ENCODE data around the gene ZBTB46. TPM values are rescaled to one million over a fixed set of nuclear protein-coding genes. Genes with fewer than 3 reads are reported as not detected.

Gene ZBTB46
- total and polyA plus RNA-seq, 2 donors (not counting 1 experiment from before 2014, with no cell fraction given) = 0.96 to 4.5 TPM

DNA sequence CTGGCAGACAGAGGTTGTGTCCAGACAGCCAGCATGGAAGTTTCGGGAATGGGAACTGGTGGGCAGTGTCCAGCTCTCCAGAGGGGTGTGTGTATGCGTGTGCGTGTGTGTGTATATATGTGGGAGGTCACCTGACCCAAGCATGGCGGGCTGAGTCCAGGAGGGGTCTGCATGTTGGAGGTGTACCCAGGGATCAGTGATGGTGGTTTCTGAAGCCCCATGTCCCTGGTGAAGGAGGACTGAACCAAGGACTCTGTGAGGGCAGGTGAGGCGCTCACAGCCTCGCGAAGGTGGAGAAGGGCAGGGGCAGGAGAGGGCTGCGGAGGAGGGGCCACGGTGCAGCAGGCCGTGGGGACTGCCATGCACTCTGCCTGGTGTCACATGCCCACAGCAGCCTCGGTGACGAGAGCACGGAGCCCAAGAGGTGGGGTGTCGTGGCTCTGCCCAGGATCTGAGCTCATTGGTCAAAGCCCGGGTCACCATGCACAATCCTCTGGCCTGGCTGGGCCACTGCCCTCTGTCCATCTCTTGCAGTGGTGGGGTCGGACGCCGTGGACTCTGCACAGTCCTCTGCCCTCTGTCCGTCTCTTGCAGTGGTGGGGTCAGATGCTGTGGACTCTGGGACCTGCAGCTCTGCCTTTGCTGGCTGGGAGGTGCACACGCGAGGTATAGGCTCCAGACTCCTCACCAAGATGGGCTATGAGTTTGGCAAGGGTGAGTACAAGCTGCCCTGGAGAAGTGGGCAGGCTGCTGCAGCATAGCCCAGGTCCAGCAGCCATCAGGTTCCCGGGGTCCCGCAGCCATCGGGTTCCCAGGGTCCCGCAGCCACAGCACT, 96.7 kb downstream of the ZBTB46 start:
- Histone ChIP-seq H3K4me1 (ENCODE audit: control insufficient read depth, extremely low read depth, insufficient read depth, low read length) (peaks cover 2% of the 10 kb centered on the region), H2AFZ (ENCODE audit: low read length) (no peak overlapping the region), H3K27ac (ENCODE audit: insufficient read depth, low read length) (no peak overlapping the region), H3K36me3 (ENCODE audit: control insufficient read depth, insufficient read depth, low read length) (peaks cover 22% of the 10 kb centered on the region), H3K9ac (ENCODE audit: insufficient read depth, low read length) (no peak overlapping the region), H4K20me1 (ENCODE audit: control insufficient read depth, extremely low read depth, insufficient read depth, low read length) (no peaks in the 10 kb centered on the region), H3K9me3 (ENCODE audit: control insufficient read depth, insufficient read depth, low read depth, low read length) (no peaks in the 10 kb centered on the region), H3K79me2 (ENCODE audit: control insufficient read depth, insufficient read depth, low read length) (peaks cover 21% of the 10 kb centered on the region), H3K4me3 (replicated peaks in 1 of 4; ENCODE audit: control extremely low read depth in 1 of 4, insufficient read depth in 1 of 4, low read depth in 3 of 4, low read length in 4 of 4) (no peak overlapping the region), H3K27me3 (ENCODE audit: control insufficient read depth, insufficient read depth, low read length) (no peaks in the 10 kb centered on the region), H3K4me2 (ENCODE audit: extremely low read depth, insufficient read depth, low read length) (no peak overlapping the region)
- DNase-seq (ENCODE audit: low read depth in 2 of 2) = no peak
- TF ChIP-seq, protein P1, sequence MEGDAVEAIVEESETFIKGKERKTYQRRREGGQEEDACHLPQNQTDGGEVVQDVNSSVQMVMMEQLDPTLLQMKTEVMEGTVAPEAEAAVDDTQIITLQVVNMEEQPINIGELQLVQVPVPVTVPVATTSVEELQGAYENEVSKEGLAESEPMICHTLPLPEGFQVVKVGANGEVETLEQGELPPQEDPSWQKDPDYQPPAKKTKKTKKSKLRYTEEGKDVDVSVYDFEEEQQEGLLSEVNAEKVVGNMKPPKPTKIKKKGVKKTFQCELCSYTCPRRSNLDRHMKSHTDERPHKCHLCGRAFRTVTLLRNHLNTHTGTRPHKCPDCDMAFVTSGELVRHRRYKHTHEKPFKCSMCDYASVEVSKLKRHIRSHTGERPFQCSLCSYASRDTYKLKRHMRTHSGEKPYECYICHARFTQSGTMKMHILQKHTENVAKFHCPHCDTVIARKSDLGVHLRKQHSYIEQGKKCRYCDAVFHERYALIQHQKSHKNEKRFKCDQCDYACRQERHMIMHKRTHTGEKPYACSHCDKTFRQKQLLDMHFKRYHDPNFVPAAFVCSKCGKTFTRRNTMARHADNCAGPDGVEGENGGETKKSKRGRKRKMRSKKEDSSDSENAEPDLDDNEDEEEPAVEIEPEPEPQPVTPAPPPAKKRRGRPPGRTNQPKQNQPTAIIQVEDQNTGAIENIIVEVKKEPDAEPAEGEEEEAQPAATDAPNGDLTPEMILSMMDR (conservative IDR thresholded peaks at IDR 0.05 in 1 of 2, IDR thresholded peaks at IDR 0.05 in 1 of 2; ENCODE audit: low read depth in 1 of 2, low read length in 2 of 2) = no peak

DNA sequence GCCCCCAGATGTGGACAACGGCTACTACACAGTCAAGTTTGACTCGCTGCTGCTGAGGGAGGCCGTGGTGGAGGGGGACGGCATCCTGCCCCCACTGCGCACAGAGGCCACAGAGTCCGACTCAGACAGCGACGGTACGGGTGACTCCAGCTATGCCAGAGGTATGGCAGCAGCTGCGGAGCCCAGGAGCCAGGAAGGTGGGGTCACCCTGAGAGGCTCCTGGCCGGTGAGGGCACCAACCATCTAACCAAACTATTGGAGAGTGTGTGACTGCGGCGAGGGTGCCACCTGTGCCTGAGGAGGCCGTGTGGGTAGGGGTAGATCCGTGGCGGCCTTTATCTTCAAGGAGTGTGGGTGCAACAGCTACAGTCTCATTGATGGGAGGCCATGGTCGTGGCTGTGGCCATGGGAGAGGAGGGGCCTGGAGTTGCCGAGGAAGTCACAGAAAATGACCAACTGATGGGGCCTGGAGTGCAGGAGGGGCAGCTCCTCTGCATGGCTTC, 97.4 kb downstream of the ZBTB46 start:
- H3K9ac ChIP-seq (ENCODE audit: insufficient read depth, low read length) = no peak overlapping the region
- H3K4me3 ChIP-seq (replicated peaks in 1 of 4; ENCODE audit: control extremely low read depth in 1 of 4, insufficient read depth in 1 of 4, low read depth in 3 of 4, low read length in 4 of 4) = no peak overlapping the region
- H3K9me3 ChIP-seq (ENCODE audit: control insufficient read depth, insufficient read depth, low read depth, low read length) = no peaks in the 10 kb centered on the region
- H3K36me3 ChIP-seq (ENCODE audit: control insufficient read depth, insufficient read depth, low read length) = peaks cover 22% of the 10 kb centered on the region
- no peak overlapping the region for H2AFZ ChIP-seq (ENCODE audit: low read length)
- no peaks in the 10 kb centered on the region for H3K27me3 ChIP-seq (ENCODE audit: control insufficient read depth, insufficient read depth, low read length)
- TF ChIP-seq, protein P1 (conservative IDR thresholded peaks at IDR 0.05 in 1 of 2, IDR thresholded peaks at IDR 0.05 in 1 of 2; ENCODE audit: low read depth in 1 of 2, low read length in 2 of 2) = no peak
- no peak for TF ChIP-seq EZH2 (IDR thresholded peaks at IDR 0.05; ENCODE audit: low read length, missing control alignments)
- no peak for DNase-seq (ENCODE audit: low read depth in 2 of 2)
- no peak overlapping the region for H3K27ac ChIP-seq (ENCODE audit: insufficient read depth, low read length)
- peaks cover 21% of the 10 kb centered on the region for H3K79me2 ChIP-seq (ENCODE audit: control insufficient read depth, insufficient read depth, low read length)
- H4K20me1 ChIP-seq (ENCODE audit: control insufficient read depth, extremely low read depth, insufficient read depth, low read length) = no peaks in the 10 kb centered on the region
- no peaks in the 10 kb centered on the region for H3K4me1 ChIP-seq (ENCODE audit: control insufficient read depth, extremely low read depth, insufficient read depth, low read length)
- no peak overlapping the region for H3K4me2 ChIP-seq (ENCODE audit: extremely low read depth, insufficient read depth, low read length)

DNA sequence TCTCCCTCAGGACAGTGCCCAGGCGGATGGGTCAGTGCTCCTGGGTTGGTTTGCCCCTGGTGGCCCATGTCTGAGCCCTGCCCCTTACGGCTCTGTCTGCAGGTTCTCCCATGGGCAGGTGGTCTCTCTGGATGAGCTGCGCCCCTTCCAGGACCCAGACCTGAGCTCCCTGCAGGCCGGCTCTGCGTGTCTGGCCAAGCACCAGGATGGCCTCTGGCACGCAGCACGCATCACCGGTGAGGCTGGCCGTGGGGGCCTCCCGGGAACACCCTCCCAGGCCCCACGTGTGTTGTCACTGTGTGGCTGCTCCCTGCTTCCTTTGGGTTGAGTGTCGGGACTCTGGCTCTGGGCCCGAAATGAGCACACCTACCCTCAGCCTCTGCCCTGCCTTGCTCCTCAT, 97.9 kb downstream of the ZBTB46 start:
- H4K20me1 ChIP-seq (ENCODE audit: control insufficient read depth, extremely low read depth, insufficient read depth, low read length) = no peaks in the 10 kb centered on the region

More for the DNA sequence above, 97.9 kb downstream of the ZBTB46 start:
- Histone ChIP-seq H3K79me2 (ENCODE audit: control insufficient read depth, insufficient read depth, low read length) (peaks cover 21% of the 10 kb centered on the region), H3K9me3 (ENCODE audit: control insufficient read depth, insufficient read depth, low read depth, low read length) (no peaks in the 10 kb centered on the region), H2AFZ (ENCODE audit: low read length) (no peak overlapping the region), H3K9ac (ENCODE audit: insufficient read depth, low read length) (no peak overlapping the region), H3K27me3 (ENCODE audit: control insufficient read depth, insufficient read depth, low read length) (no peaks in the 10 kb centered on the region), H3K4me3 (replicated peaks in 1 of 4; ENCODE audit: control extremely low read depth in 1 of 4, insufficient read depth in 1 of 4, low read depth in 3 of 4, low read length in 4 of 4) (no peak overlapping the region), H3K4me1 (ENCODE audit: control insufficient read depth, extremely low read depth, insufficient read depth, low read length) (no peaks in the 10 kb centered on the region), H3K36me3 (ENCODE audit: control insufficient read depth, insufficient read depth, low read length) (peaks cover 22% of the 10 kb centered on the region), H3K4me2 (ENCODE audit: extremely low read depth, insufficient read depth, low read length) (no peak overlapping the region), H3K27ac (ENCODE audit: insufficient read depth, low read length) (no peak overlapping the region)
- no peak for DNase-seq (ENCODE audit: low read depth in 2 of 2)
- TF ChIP-seq EZH2 (IDR thresholded peaks at IDR 0.05; ENCODE audit: low read length, missing control alignments) = no peak
- TF ChIP-seq, protein P1 (conservative IDR thresholded peaks at IDR 0.05 in 1 of 2, IDR thresholded peaks at IDR 0.05 in 1 of 2; ENCODE audit: low read depth in 1 of 2, low read length in 2 of 2) = no peak
